HG02610 (cell line): Measurements from ENCODE around the gene GCH1.
"Not testable (repeated sequence)": the region's sequence is repeated elsewhere in the genome, so short reads cannot be mapped to it uniquely, and the experiment has no call there.

ENCODE experiments used
- ATAC-seq: cut with Tn5 transposase; IDR thresholded peaks from one replicate; pipeline ENCODE4 v1.9.1; 2021; ENCODE audit warnings: mild to moderate bottlenecking, moderate library complexity; ENCODE audit not compliant: unreplicated experiment

GCH1 gene

DNA sequence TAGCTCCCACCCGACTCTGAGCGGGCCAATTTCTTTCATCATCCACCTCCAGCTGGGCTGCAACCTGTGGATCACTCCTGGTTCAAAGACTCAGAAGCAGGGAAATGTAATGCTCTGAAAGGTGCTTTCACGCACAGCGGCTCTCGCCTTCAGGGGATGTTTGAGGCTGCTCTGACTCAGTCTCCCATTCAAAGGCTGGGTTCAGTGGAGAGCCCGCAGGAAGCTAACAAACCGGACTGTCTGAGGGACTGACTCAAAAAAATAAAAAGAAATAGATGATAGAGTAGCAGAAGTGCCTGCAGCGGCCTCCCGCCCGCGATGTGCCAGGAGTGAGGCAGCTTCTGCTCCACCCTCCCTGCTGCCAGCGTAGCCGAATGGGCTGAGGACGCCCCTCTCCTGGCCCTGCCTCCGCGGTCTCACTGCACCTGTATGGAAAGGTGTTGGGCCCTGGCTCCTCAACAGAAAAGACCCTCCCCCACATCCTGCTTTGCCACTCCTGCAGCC, 98.0 kb downstream of the GCH1 start:
- ATAC-seq = no peak

DNA sequence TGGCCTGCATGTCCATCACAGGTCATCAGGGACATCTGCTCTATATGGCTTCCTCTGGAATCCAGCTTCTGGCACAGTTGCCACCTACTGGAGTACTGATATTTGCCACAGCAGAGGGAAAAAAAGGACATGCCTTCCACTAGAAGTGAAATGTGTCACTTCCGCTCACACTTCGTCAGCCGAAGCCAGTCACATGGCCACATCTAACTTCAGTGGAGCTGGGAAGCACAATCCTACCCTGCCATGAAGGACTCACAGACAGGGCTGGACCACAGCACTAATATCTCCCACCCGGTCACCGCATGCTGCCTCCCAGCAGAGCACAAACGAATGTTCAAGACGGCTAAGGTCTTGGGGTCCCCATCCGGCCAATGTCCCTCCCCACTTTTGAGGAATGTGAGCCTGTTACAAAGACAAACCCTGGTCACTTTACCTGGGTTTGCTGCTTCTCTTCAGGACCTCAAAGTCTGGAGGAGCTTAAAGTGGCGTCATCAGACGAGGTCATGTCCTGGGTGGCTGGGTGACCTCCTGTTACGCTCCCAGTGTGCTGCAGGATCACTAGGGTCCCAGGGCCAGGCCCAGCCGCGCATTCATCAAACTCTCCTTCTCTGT, 98.6 kb downstream of the GCH1 start:
- no peak for ATAC-seq

DNA sequence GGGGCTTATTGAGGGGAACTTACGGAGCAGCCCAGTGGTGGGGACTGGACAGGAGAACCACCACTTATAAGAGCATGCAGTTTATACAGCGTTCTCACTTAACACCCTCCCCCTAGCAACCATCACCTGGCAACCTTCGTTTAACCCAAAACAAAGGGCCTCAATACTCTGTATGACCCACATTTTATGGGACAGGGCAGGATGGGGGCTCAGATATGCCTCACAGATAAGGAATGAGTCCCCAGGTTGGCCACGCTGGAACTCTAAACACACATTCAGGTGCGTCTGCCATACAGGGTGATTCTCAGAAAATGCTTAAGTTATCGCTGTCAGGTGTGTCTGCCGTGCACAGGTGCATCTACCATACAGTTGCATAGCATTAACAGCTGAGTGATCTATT, 99.2 kb downstream of the GCH1 start:
- ATAC-seq = no peak

DNA sequence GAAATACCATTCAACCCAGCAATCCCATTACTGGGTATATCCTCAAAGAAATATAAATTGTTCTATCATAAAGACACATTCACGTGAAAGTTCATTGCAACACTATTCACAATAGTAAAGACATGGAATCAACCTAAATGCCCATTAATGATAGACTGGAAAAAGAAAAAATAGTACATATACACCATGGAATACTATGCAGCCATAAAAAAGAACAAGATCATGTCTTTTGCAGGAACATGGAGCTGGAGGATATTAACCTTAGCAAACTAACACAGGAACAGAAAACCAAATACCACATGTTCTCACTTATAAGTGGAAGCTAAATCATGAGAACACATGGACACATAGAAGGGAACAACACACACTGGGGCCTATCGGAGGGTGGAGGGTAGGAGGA, 101.1 kb downstream of the GCH1 start:
- ATAC-seq = not testable (repeated sequence)

DNA sequence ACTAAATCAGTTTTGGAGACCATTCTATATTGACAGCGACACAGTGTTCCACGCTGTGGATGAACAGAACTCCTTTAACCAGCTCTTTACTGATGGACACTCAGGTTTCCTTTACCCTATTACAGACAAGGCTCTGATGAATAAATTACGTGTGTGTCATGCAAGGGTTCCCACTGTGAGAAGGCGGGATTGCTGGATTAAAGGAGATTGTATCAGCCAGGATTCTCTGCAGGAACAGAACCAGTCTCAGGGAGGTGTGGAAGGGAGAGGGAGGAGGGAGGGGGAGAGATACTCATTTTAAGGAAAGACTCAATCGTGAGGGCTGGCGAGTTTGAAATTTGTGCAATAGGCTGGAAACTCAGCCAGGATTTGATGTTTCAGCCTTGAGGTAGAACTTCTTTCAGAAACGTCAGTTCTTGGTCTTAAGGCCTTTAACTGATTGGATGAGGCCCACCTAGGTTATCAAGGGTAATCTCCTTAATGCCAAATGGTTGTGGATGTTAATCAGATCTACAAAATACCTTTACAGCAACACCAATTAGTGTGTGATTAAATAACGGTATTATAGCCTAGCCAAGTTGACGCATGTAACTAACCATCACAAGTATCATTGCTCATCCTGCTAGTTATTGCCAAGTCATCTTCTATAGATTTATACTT, 104.0 kb downstream of the GCH1 start:
- ATAC-seq = no peak

DNA sequence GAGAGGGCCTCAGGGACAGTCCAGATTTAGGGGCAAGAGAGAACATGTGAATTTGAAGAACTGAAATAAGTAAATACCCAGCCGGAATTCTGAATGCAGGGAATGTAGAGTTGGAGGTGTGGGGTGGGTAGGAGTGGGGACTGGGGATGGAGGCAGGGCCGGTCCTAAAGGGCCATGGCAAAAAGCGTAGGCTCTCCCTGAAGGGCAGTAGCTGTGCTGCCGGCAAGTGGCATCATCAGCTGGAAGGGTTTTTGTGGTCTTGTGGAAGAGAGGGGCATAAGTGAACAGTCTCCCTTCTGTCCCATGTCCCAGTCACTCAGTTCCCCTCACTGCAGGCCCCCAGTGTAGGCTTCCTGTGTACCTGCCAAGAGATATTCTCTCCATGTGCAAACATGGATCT, 104.6 kb downstream of the GCH1 start:
- no peak for ATAC-seq

DNA sequence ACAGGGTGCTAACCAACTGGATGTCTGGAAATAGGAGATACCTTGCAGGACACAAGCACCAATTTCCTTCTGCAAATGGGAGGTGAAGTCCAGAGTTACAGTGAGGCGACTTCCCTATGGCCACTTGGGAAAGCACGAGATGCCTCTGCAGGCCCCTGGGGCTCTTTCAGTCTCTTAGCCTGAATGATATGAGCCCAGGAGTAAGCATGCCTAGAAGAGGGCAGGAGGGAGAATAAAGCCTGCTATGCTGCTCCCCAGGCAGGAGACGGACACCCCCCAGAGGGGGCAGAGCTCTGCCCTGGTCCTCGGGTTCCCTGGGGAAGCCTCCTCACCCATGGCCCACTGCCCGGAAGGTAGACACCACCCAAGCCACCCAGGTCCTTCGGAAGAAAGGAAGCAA, 105.1 kb downstream of the GCH1 start:
- no peak for ATAC-seq

DNA sequence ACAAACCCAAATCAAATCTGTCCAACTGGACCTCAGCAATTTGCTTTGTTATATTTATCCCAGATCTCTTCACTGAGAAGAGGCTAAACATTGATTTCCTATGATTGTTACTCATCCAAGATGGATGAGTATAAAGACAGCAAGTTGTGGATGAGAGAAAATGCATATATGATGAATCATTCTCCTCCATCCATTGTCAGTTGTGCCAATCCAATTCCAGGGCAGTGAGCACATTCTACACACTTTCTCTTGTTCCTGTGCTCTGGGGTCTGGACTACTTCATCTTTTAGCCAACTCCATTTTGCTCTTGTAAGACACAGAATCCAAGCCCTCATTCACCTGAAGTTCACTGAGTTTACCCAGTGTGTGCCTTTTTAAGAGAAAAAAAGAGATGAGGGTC, 105.7 kb downstream of the GCH1 start:
- ATAC-seq = no peak

DNA sequence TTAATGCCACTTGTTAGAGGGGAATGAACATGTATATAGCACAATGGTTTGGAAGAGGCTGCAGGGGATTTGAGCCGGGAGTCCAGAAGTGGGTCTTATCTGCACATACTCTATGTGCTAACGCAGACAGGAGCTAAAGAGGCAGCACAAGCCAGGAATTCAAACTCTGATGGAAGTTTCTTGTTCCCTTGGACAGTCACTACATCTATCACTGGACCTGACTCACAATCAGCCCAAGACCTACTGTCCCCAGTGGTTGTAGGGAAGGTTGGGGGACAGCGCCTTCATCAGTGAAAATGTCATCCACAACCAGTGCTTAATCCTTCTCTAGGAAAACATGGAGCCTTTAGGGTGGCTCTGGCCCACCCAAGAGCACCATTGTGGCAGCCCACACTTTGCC, 107.8 kb downstream of the GCH1 start:
- ATAC-seq = no peak

DNA sequence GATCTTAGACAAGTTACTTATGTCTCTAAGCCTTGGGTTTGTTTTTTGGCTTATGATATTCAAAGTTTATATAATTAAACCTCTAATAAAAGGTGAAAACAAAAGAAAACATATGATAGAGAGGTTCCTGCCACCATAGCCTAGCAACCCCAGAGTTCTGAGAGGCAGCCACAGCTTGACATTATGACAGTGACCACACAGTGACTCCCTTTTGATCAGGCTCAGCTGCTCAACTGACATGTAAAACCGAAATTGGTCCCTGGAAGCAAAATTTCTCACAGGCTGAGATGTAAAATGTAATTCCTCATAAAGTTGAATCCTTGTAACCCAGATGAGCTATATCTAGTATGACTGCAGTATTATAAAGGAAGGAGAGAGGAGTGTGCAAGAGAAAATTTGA, 108.5 kb downstream of the GCH1 start:
- ATAC-seq = no peak

DNA sequence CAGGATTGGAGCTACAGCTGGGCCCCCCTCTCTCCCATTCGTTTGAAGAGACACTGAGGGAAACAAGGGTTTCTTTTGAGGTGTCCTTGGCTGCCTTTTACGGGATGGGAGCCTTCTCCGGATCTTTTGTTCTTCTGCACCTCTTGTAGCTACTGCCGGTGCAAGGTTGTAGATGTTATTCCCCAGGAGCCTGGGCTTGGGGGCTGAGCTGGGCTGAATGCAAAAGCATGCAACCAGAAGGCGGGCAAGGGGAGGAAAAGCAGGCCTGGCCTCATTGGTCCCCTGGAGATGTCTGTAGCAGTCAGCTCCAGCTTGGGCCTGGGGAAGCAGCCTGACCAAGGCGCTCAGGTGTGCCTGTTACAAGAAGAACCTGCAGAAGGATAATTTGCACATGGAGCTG, 110.3 kb downstream of the GCH1 start:
- no peak for ATAC-seq
